Activated CD8-positive, alpha-beta memory T cell treated with anti-CD3 and anti-CD28 coated beads, Interleukin-2, amount 50 U/mL, for 48 hours (primary cell): Measurements from ENCODE around the gene ZFR.
A peak's percentile ranks its signal among the peaks of the same experiment; 100 is the strongest.
"Not testable (repeated sequence)": the region's sequence is repeated elsewhere in the genome, so short reads cannot be mapped to it uniquely, and the experiment has no call there.

Source experiments
- DNase-seq: peaks from one replicate; pipeline ENCODE4 v3.0.0-alpha.2; 2020

ZFR gene

GRCh38 chr5:32444431-32445286 lies at the start of gene ZFR:
Gene ZFR (minus strand): TSS chr5:32444740. CDS start chr5:32444658, 82 bp downstream.
- peak; percentile 95 for DNase-seq

GRCh38 chr5:32490972-32491557 lies 46.5 kb upstream of the ZFR start:
- no peak for DNase-seq

DNA sequence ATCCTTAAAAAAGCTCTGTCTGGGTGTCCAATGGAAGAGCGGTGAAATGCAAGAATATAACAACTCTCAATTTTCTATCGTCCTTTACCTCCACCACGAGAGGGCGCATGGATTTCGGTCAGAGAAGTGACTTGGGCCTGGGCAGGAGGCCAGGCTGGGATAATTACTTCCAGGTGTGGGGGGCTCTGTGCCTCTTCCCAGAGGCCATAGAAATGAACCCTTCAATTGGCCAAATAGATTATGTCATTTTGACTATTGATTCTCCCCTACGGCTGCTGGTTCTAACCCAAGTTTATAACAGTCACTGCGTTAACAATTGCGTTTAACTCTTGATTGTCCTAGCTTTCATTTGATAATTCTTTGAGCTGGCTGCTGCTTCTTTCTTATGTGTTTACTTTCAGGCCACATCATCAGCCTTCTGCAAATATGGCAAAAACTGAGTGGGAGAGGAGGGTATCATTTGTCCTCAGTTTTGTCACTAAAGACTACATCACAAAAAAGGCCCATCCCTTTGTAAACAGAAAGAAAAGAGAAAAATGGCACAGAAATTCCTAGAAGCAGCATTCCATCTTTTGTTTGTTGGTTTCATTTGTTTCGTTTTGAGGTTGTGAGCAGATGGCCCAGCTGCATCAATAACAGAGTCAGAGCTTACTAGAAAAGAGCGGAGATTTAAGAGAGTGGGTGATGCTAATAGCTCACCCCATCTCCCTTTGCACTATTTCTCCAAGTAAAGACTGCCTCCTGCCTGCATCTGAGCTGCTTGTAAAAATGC lies 45.4 kb upstream of the ZFR start:
- peak; percentile 82 for DNase-seq

- DNase-seq = no peak
These were observed 42.9 kb upstream of the ZFR start for GRCh38 chr5:32487424-32487823.

- DNase-seq = no peak
These were observed 42.5 kb upstream of the ZFR start for GRCh38 chr5:32487008-32487407.

GRCh38 chr5:32482193-32482592 lies 37.7 kb upstream of the ZFR start:
- DNase-seq = no peak

DNA sequence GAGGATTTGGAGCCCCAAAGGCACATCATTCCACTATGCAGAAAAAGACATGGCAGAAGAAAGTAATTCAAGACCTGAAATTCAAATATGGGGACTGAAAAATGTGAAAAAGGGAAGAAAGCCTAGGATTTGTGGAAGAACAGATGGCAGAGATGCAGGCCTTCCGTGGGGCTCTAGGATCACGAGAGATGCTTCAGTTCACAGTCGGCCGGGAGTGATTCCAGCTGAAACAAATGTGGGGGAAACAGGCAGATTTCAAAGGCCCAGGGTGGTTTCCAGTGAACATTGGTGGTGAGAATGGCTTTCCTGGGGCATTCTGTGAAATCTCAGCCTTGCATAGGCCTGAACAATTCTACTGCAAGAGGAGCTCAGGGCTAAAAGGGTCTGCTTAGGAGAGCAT lies 34.6 kb upstream of the ZFR start:
- DNase-seq = no peak

DNA sequence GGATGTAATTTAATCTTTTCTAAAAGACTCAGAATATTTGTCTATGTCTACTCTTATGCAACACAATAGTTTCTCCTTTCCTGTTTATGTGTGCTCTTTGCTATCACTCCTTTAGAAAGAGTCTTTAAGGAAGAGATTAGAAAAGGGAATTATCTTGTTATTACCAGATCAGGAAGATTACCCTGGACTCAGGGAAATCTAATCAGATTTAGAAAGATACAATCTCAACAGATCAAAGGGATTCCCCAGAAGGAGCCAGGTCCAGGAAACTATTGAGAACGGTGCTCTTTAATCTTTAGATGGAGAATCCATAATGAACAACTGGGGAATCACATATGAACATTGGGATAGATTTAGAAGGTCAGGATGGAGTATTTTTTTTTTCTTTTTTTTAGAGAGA lies 32.4 kb upstream of the ZFR start:
- DNase-seq = no peak

GRCh38 chr5:32475334-32476097 lies 31.0 kb upstream of the ZFR start:
- no peak for DNase-seq

- no peak for DNase-seq
These were observed 29.8 kb upstream of the ZFR start for GRCh38 chr5:32474209-32474854.

- no peak for DNase-seq
These were observed 28.5 kb upstream of the ZFR start for GRCh38 chr5:32473072-32473471.

DNA sequence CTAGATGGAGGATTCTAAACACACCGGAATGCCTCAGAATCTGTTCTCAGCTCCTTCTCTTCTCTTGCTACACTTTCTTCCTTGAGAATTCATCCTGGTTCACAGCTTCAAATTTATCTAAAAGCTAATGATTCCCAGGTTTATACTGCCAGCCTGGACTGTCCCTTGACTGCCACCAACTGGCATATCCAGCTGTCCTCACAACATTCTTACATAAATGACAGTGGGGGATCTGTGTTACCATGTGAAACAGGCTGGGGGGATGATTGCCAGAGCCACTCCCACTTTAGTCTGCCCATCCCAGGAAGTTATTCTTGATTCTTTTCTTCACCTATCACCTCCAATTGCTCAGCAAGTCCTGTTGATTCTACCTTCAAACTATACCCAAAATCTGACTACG lies 27.2 kb upstream of the ZFR start:
- no peak for DNase-seq

DNA sequence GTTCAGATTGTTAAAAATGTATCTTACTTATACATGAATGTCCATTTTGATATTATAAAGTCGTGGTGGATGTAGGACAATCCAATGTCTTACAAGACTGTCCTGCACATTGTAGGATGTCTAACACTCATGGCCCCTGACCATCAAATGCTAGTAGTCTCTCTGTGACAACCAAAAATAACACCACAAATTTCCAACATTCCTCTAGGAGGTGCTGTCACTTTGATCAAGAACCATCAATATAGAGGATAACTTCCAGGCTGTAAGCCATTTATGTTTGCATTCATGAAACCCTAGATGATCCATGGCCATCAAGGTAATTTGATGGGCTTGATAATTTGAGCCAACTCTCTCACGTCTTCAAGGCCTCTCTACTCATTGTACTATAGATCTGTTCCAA lies 20.5 kb upstream of the ZFR start:
- DNase-seq = no peak

DNA sequence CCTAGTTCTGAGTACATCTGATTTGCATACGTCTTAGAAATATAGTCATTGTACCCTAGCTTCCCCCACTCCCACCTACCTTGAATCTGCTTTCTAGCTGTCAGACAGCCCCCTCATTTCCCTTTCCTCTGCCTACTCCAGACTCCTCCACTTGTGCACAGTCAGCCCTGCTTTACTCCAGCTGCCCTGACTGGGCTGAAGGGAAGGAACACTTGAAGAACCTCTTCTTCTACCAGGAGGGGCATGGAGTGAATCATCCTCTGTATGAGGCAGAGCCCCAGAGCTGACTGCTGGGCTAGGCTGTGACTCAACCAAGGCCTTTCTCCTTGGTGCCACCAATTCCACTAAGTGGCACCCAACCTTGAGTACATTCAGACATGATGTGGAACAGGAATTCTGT lies 18.1 kb upstream of the ZFR start:
- DNase-seq = peak; percentile 66

GRCh38 chr5:32461441-32462120 lies 17.0 kb upstream of the ZFR start:
- DNase-seq = no peak

GRCh38 chr5:32460702-32461101 lies 16.2 kb upstream of the ZFR start:
- DNase-seq = no peak

DNA sequence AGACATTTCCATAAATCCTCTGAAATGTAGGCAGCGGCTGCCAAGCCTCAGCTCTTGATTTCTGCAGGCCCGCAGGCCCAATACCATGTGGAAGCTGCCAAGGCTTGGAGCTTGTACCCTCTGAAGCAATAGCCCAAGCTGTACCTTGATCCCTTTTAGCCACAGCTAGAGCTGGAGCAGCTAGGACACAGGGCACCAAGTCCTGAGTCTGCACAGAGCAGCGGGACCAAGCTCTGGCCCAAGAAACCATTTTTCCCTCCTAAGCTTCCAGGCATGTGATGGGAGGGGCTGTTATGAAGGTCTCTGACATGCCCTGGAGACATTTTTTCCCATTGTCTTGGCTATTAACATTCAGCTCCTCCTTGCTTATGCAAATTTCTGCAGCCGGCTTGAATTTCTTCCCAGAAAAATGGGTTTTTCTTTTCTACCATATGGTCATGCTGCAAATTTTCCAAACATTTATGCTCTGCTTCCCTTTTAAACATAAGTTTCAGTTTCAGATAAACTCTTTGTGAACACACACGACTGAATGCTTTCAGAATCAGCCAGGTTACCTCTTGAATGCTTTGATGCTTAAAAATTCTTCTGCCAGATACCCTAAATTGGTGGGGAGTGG lies 14.4 kb upstream of the ZFR start:
- DNase-seq = no peak

- no peak for DNase-seq
These were observed 10.8 kb upstream of the ZFR start for GRCh38 chr5:32455311-32455710.

GRCh38 chr5:32454821-32455220 lies 10.3 kb upstream of the ZFR start:
- DNase-seq = no peak

- no peak for DNase-seq
These were observed 9.4 kb upstream of the ZFR start for GRCh38 chr5:32453916-32454315.

GRCh38 chr5:32452316-32452715 lies 7.8 kb upstream of the ZFR start:
- DNase-seq = not testable (repeated sequence)
